ENCODE results near the gene TIMELESS.

- TF ChIP-seq, protein P1, sequence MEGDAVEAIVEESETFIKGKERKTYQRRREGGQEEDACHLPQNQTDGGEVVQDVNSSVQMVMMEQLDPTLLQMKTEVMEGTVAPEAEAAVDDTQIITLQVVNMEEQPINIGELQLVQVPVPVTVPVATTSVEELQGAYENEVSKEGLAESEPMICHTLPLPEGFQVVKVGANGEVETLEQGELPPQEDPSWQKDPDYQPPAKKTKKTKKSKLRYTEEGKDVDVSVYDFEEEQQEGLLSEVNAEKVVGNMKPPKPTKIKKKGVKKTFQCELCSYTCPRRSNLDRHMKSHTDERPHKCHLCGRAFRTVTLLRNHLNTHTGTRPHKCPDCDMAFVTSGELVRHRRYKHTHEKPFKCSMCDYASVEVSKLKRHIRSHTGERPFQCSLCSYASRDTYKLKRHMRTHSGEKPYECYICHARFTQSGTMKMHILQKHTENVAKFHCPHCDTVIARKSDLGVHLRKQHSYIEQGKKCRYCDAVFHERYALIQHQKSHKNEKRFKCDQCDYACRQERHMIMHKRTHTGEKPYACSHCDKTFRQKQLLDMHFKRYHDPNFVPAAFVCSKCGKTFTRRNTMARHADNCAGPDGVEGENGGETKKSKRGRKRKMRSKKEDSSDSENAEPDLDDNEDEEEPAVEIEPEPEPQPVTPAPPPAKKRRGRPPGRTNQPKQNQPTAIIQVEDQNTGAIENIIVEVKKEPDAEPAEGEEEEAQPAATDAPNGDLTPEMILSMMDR (conservative IDR thresholded peaks at IDR 0.05 in 1 of 2, IDR thresholded peaks at IDR 0.05 in 1 of 2; ENCODE audit: extremely low read depth in 1 of 2, insufficient read depth in 1 of 2, low read depth in 1 of 2, low read length in 2 of 2), result no peak
- no peak for TF ChIP-seq EZH2 (IDR thresholded peaks at IDR 0.05; ENCODE audit: borderline replicate concordance, low read length)
Measured at GRCh38 chr12:56488041-56488955, 39.1 kb upstream of the TIMELESS start, which contains the start of gene GLS2.
